CD4-positive, alpha-beta T cell treated with Interleukin-10 for 1 hour (primary cell): Measurements from ENCODE around the gene NUDCD2.
"Not testable (repeated sequence)": the region's sequence is repeated elsewhere in the genome, so short reads cannot be mapped to it uniquely, and the experiment has no call there.

Source experiments
- DNase-seq: peaks from one replicate; pipeline ENCODE4 v3.0.0-alpha.2; 2020

Gene NUDCD2

GRCh38 chr5:163415673-163416072 is 44.2 kb downstream of the NUDCD2 start:
- DNase-seq, result not testable (repeated sequence)

GRCh38 chr5:163410505-163410904 is 49.4 kb downstream of the NUDCD2 start:
- no peak for DNase-seq

- DNase-seq, result no peak
These were observed 50.5 kb downstream of the NUDCD2 start for GRCh38 chr5:163409384-163409783.

GRCh38 chr5:163408311-163408923 is 51.5 kb downstream of the NUDCD2 start:
- peak; percentile 62 for DNase-seq

GRCh38 chr5:163407034-163407655 is 52.8 kb downstream of the NUDCD2 start:
- no peak for DNase-seq

- DNase-seq, result no peak
These were observed 55.3 kb downstream of the NUDCD2 start for GRCh38 chr5:163404364-163405173.

GRCh38 chr5:163402007-163402406 is 57.9 kb downstream of the NUDCD2 start:
- DNase-seq, result no peak

- no peak for DNase-seq
These were observed 58.6 kb downstream of the NUDCD2 start for GRCh38 chr5:163401271-163401670.

- no peak for DNase-seq
These were observed 60.0 kb downstream of the NUDCD2 start for GRCh38 chr5:163399923-163400322.

GRCh38 chr5:163397354-163397753 is 62.5 kb downstream of the NUDCD2 start:
- DNase-seq, result no peak

- DNase-seq, result not testable (repeated sequence)
These were observed 63.0 kb downstream of the NUDCD2 start for GRCh38 chr5:163396818-163397340.
